Measurements from ENCODE around the gene WDR33.

WDR33 gene

GRCh38 chr2:127671557-127672302 is 139.2 kb downstream of the WDR33 start:
- DNase-seq = peak in 1 of 4 experiments; percentile 27

- DNase-seq = no peak
Observed at GRCh38 chr2:127670957-127671290, 140.0 kb downstream of the WDR33 start.

- no peak for DNase-seq
Observed at GRCh38 chr2:127670055-127670956, 140.7 kb downstream of the WDR33 start.

GRCh38 chr2:127669056-127669455 is 141.9 kb downstream of the WDR33 start:
- DNase-seq = no peak

GRCh38 chr2:127665267-127665893 is 145.6 kb downstream of the WDR33 start:
- no peak for DNase-seq

- no peak for DNase-seq
Observed at GRCh38 chr2:127664895-127665225, 146.1 kb downstream of the WDR33 start.

GRCh38 chr2:127664065-127664894 is 146.7 kb downstream of the WDR33 start:
- DNase-seq = no peak

- no peak for DNase-seq
Observed at GRCh38 chr2:127663566-127664064, 147.4 kb downstream of the WDR33 start.

GRCh38 chr2:127662937-127663565 is 147.9 kb downstream of the WDR33 start:
- no peak for DNase-seq

- no peak for DNase-seq
Observed at GRCh38 chr2:127661949-127662510, 148.9 kb downstream of the WDR33 start.

- DNase-seq = no peak
Observed at GRCh38 chr2:127661072-127661649, 149.8 kb downstream of the WDR33 start.

GRCh38 chr2:127660291-127660578 is 150.7 kb downstream of the WDR33 start:
- no peak for DNase-seq

- DNase-seq = peak in 2 of 4 experiments; percentile 22 to 42
Observed at GRCh38 chr2:127659408-127660290, 151.3 kb downstream of the WDR33 start.

GRCh38 chr2:127658641-127659407 is 152.1 kb downstream of the WDR33 start:
- peak in 1 of 4 experiments; percentile 1 for DNase-seq

- no peak for DNase-seq
Observed at GRCh38 chr2:127658146-127658545, 152.8 kb downstream of the WDR33 start.

- DNase-seq = no peak
Observed at GRCh38 chr2:127657232-127657595, 153.8 kb downstream of the WDR33 start.

- no peak for DNase-seq
Observed at GRCh38 chr2:127656569-127657231, 154.3 kb downstream of the WDR33 start.

- DNase-seq = no peak
Observed at GRCh38 chr2:127655209-127656073, 155.5 kb downstream of the WDR33 start.

Measured in suppressor macrophage (primary cell).